Suprapubic skin (tissue), 4 donors: Measurements from ENCODE around the gene KHDC3L.

Experiments
- CTCF ChIP-seq, 2 donors: fragments of 200-600 bp in 1 of 2; fragments of 450-650 bp in 1 of 2; sonication (generic) in 1 of 2; IDR thresholded peaks; one replicate each; pipeline ENCODE4 v1.5.1; 2016 to 2019; ENCODE audit warnings: antibody characterized with exemption in 2 of 2, mild to moderate bottlenecking in 1 of 2, moderate library complexity in 1 of 2
- EP300 ChIP-seq: sonication (generic); formaldehyde crosslinking; IDR thresholded peaks from one replicate; pipeline ENCODE4 v1.6.1; 2017; ENCODE audit warnings: antibody characterized with exemption
- POLR2A ChIP-seq, 2 donors: fragments of 450-650 bp; IDR thresholded peaks; one replicate each; pipeline ENCODE4 v1.6.1; 2017; ENCODE audit warnings: antibody characterized with exemption in 2 of 2, mild to moderate bottlenecking in 2 of 2, moderate library complexity in 2 of 2
- POLR2AphosphoS5 ChIP-seq, 3 donors: sonication (generic); formaldehyde crosslinking; IDR thresholded peaks; one replicate each; pipeline ENCODE4 v1.6.1; 2017; ENCODE audit warnings: antibody characterized with exemption in 3 of 3

GRCh38 chr6:73364549-73364948, 2.1 kb downstream of the KHDC3L start:
- TF ChIP-seq CTCF (IDR thresholded peaks at IDR 0.05) (no peak), EP300 (no peak), POLR2AphosphoS5 (IDR thresholded peaks at IDR 0.05) (no peak), POLR2A (IDR thresholded peaks at IDR 0.05) (no peak)
